ENCODE measurements around the gene PARN.
"Not testable (repeated sequence)": the region's sequence is repeated elsewhere in the genome, so short reads cannot be mapped to it uniquely, and the experiment has no call there.

The PARN gene

GRCh38 chr16:14437426-14437825 lies 192.6 kb downstream of the PARN start:
- DNase-seq (ENCODE audit: low spot score): no peak

GRCh38 chr16:14436401-14436955 lies 193.6 kb downstream of the PARN start:
- no peak for DNase-seq (ENCODE audit: low spot score)

- no peak for DNase-seq (ENCODE audit: low spot score)
Measured at GRCh38 chr16:14434860-14435259, 195.2 kb downstream of the PARN start.

- not testable (repeated sequence) for DNase-seq (ENCODE audit: low spot score)
Measured at GRCh38 chr16:14428971-14429637, 201.0 kb downstream of the PARN start.

- no peak for DNase-seq (ENCODE audit: low spot score)
Measured at GRCh38 chr16:14428043-14428442, 202.0 kb downstream of the PARN start.

GRCh38 chr16:14427371-14427948 lies 202.6 kb downstream of the PARN start:
- DNase-seq (ENCODE audit: low spot score): no peak

- no peak for DNase-seq (ENCODE audit: low spot score)
Measured at GRCh38 chr16:14424595-14424994, 205.5 kb downstream of the PARN start.

- DNase-seq (ENCODE audit: low spot score): no peak
Measured at GRCh38 chr16:14423344-14423743, 206.7 kb downstream of the PARN start.

- DNase-seq (ENCODE audit: low spot score): no peak
Measured at GRCh38 chr16:14420721-14421488, 209.2 kb downstream of the PARN start.

- DNase-seq (ENCODE audit: low spot score): not testable (repeated sequence)
Measured at GRCh38 chr16:14420243-14420642, 209.8 kb downstream of the PARN start.

GRCh38 chr16:14419817-14420216 lies 210.2 kb downstream of the PARN start:
- DNase-seq (ENCODE audit: low spot score): no peak

GRCh38 chr16:14418795-14419225 lies 211.2 kb downstream of the PARN start:
- no peak for DNase-seq (ENCODE audit: low spot score)

- no peak for DNase-seq (ENCODE audit: low spot score)
Measured at GRCh38 chr16:14416184-14416583, 213.9 kb downstream of the PARN start.

GRCh38 chr16:14415291-14415690 lies 214.8 kb downstream of the PARN start:
- no peak for DNase-seq (ENCODE audit: low spot score)

GRCh38 chr16:14409563-14409962 lies 220.5 kb downstream of the PARN start:
- DNase-seq (ENCODE audit: low spot score): no peak

GRCh38 chr16:14407786-14408399 lies 222.2 kb downstream of the PARN start:
- DNase-seq (ENCODE audit: low spot score): no peak

- DNase-seq (ENCODE audit: low spot score): no peak
Measured at GRCh38 chr16:14405611-14406537, 224.2 kb downstream of the PARN start.

- DNase-seq (ENCODE audit: low spot score): not testable (repeated sequence)
Measured at GRCh38 chr16:14403001-14403389, 227.1 kb downstream of the PARN start.

- DNase-seq (ENCODE audit: low spot score): not testable (repeated sequence)
Measured at GRCh38 chr16:14402114-14403000, 227.7 kb downstream of the PARN start.

- not testable (repeated sequence) for DNase-seq (ENCODE audit: low spot score)
Measured at GRCh38 chr16:14401711-14402061, 228.4 kb downstream of the PARN start.

Measured in CD4-positive, alpha-beta T cell treated with Interleukin-15 for 4 hours (primary cell).